HL-60 (cell line): ENCODE results near the gene AMPD3.

Experiments
- DNase-seq, 2 experiments: peaks; one replicate each; pipeline ENCODE4 v3.0.0-alpha.2; 2010 to 2020; ENCODE audit warnings: low read depth in 1 of 2, low spot score in 1 of 2
- H3K27ac ChIP-seq: fragments of 250-450 bp; sonication (Bioruptor Pico); replicated peaks from 2 replicates; pipeline ENCODE4 v1.5.1; 2020; ENCODE audit warnings: mild to moderate bottlenecking, moderate library complexity
- H3K27me3 ChIP-seq: fragments of 250-450 bp; sonication (Bioruptor Pico); 2 replicates; pipeline ENCODE4 v1.5.1; 2021; ENCODE audit warnings: mild to moderate bottlenecking, moderate library complexity; ENCODE audit not compliant: insufficient read depth, poor library complexity, severe bottlenecking
- H3K4me3 ChIP-seq: replicated peaks from 2 replicates; pipeline ENCODE4 v1.5.1; 2011; ENCODE audit warnings: mild to moderate bottlenecking, control low read depth, low read length; ENCODE audit not compliant: insufficient read depth
- CTCF ChIP-seq: IDR thresholded peaks from one replicate; pipeline ENCODE4 v1.5.1; 2011; ENCODE audit warnings: low read length, control low read depth, inconsistent platforms; ENCODE audit not compliant: insufficient read depth
- GABPA ChIP-seq: IDR thresholded peaks from 2 replicates; pipeline ENCODE4 v1.6.1; 2012; ENCODE audit warnings: low read depth
- POLR2AphosphoS5 ChIP-seq: IDR thresholded peaks from 2 replicates; pipeline ENCODE4 v1.6.1; 2012; ENCODE audit warnings: low read depth
- REST ChIP-seq: IDR thresholded peaks from 2 replicates; pipeline ENCODE4 v1.6.1; 2012; ENCODE audit warnings: low read depth; ENCODE audit not compliant: insufficient replicate concordance
- SPI1 ChIP-seq: IDR thresholded peaks from 2 replicates; pipeline ENCODE4 v1.6.1; 2012; ENCODE audit warnings: low read depth, mild to moderate bottlenecking, borderline replicate concordance

The AMPD3 gene

GRCh38 chr11:10490398-10491241 lies 35.6 kb downstream of the AMPD3 start:
- TF ChIP-seq CTCF (no peak), GABPA (no peak), REST (no peak), POLR2AphosphoS5 (no peak), SPI1 (no peak)
- no peaks in the 10 kb centered on the region for H3K27me3 ChIP-seq
- DNase-seq = no peak
- H3K27ac ChIP-seq = no peak overlapping the region
- no peak overlapping the region for H3K4me3 ChIP-seq

- Histone ChIP-seq H3K27ac (no peak overlapping the region), H3K27me3 (no peaks in the 10 kb centered on the region), H3K4me3 (no peak overlapping the region)
- TF ChIP-seq GABPA = no peak
- no peak for TF ChIP-seq REST
- TF ChIP-seq CTCF = no peak
- no peak for TF ChIP-seq SPI1
- no peak for TF ChIP-seq POLR2AphosphoS5
- DNase-seq = no peak
These were observed 37.0 kb downstream of the AMPD3 start for GRCh38 chr11:10492084-10492483.

- H3K4me3 ChIP-seq = no peak overlapping the region
- H3K27ac ChIP-seq = no peak overlapping the region
- TF ChIP-seq CTCF (no peak), SPI1 (no peak), GABPA (no peak), REST (no peak), POLR2AphosphoS5 (no peak)
- H3K27me3 ChIP-seq = no peaks in the 10 kb centered on the region
- no peak for DNase-seq
These were observed 38.1 kb downstream of the AMPD3 start for GRCh38 chr11:10493041-10493663.
